ENCODE data around the gene VAV2.

Gene VAV2

DNA sequence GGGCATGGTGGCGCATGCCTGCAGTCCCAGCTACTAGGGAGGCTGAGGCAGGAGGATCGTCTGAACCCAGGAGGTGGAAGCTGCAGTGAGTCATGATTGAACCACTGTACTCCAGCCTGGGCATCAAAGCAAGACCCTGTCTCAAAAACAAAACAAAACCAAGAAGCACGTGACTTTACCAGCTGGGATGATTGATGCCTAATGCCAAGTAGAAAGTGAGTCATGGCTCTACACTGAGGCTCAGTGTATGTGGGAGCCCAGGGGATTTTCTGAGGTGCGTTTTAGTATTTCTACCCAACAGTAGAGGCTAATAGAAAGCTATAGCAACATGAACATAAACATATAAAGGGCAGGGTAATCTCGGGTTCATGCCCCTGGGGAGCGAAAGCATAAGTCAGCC, 19.3 kb upstream of the VAV2 start:
- Histone ChIP-seq H3K4me3 (ENCODE audit: control insufficient read depth in 1 of 7, extremely low read depth in 1 of 7, insufficient read depth in 4 of 7, low read depth in 2 of 7, low read length in 6 of 7) (no peak overlapping the region), H3K9me3 (ENCODE audit: control extremely low read depth in 1 of 5, control insufficient read depth in 4 of 5, insufficient read depth in 2 of 5, low read depth in 1 of 5, low read length in 4 of 5) (peaks cover 0 to 14% (median 5%) of the 10 kb centered on the region in 5 experiments), H3K27ac (ENCODE audit: insufficient read depth in 1 of 2, low read depth in 1 of 2, low read length in 2 of 2, poor library complexity in 1 of 2, severe bottlenecking in 2 of 2) (no peak overlapping the region), H3K27me3 (replicated peaks in 2 of 5; ENCODE audit: control insufficient read depth in 4 of 5, insufficient read depth in 5 of 5, low read length in 4 of 5) (no peaks in the 10 kb centered on the region), H3K36me3 (ENCODE audit: control insufficient read depth in 4 of 4, insufficient read depth in 4 of 4, low read length in 3 of 4) (no peaks in the 10 kb centered on the region), H3K4me1 (ENCODE audit: control extremely low read depth in 1 of 4, control insufficient read depth in 4 of 4, insufficient read depth in 4 of 4, low read length in 3 of 4) (peaks cover 0 to 38% (median 16%) of the 10 kb centered on the region in 4 experiments)
- ChIA-PET POLR2A (no interaction called here), CTCF (interaction anchor here (1.2 kb wide), 1 partner anchor 18 kb away, joined by 3 read pairs; no protein-coding TSS in a partner anchor)
- peak in 2 of 3 donors; percentile 58 to 60 for DNase-seq
- 85% methylated on average over 5 of the region's 6 CpGs for WGBS (ENCODE audit: insufficient coverage)

DNA sequence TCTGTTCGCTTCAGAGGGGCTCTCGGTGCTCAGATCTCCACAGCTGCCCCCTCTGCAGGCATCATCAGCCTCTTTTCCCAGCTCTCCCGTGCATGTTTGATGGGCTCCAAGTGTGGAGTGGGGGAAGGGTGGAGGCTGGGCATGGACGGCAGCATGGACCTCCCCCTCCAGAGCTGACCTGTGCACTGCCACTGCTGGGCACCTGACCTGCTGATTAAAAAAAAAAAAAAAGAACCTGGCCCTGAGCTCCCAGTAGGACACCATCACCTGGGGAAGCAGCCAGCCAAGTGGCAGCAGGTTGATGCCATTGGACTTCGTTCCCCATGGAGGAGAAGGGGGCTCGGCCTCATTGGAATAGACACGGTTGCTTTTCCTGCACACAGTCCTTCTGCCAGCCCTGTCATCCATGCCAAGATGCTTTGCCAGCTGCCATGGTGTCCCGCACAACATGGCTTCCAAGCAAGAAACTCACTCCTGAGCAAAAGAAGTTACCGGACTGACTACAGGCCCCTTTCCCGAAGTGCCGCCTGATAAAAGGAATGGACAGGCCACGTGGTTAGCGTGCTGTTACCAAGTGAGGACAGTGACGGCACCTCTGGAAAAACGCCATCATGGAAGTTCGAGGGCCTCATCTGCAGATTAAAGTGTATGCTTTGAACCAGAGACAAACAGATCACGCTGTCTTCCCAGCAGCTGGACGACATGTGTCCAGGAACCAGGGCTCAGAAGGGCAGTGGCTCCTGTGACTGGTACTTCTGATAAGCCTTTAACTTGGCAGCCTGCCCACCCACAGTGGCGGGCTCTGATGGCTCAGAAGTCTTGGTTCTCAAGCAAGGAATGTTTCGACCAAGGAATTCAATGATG, 18.4 kb upstream of the VAV2 start:
- CTCF ChIA-PET, result interaction anchor here (1.2 kb wide), 1 partner anchor 17 kb away, joined by 3 read pairs; no protein-coding TSS in a partner anchor
- peak overlapping the region in 1 of 7 experiments; percentile 26 for H3K4me3 ChIP-seq (ENCODE audit: control insufficient read depth in 1 of 7, extremely low read depth in 1 of 7, insufficient read depth in 4 of 7, low read depth in 2 of 7, low read length in 6 of 7)
- no peaks in the 10 kb centered on the region for H3K27me3 ChIP-seq (replicated peaks in 2 of 5; ENCODE audit: control insufficient read depth in 4 of 5, insufficient read depth in 5 of 5, low read length in 4 of 5)
- peaks cover 0 to 14% (median 5%) of the 10 kb centered on the region in 5 experiments for H3K9me3 ChIP-seq (ENCODE audit: control extremely low read depth in 1 of 5, control insufficient read depth in 4 of 5, insufficient read depth in 2 of 5, low read depth in 1 of 5, low read length in 4 of 5)
- no peak overlapping the region for H3K27ac ChIP-seq (ENCODE audit: insufficient read depth in 1 of 2, low read depth in 1 of 2, low read length in 2 of 2, poor library complexity in 1 of 2, severe bottlenecking in 2 of 2)
- H3K36me3 ChIP-seq (ENCODE audit: control insufficient read depth in 4 of 4, insufficient read depth in 4 of 4, low read length in 3 of 4), result no peaks in the 10 kb centered on the region
- peak; percentile 69 to 89 (median 89) for DNase-seq
- POLR2A ChIA-PET, result no interaction called here
- peaks cover 0 to 38% (median 16%) of the 10 kb centered on the region in 4 experiments for H3K4me1 ChIP-seq (ENCODE audit: control extremely low read depth in 1 of 4, control insufficient read depth in 4 of 4, insufficient read depth in 4 of 4, low read length in 3 of 4)
- 34% methylated on average over 16 of the region's 20 CpGs for WGBS (ENCODE audit: insufficient coverage)

GRCh38 chr9:134007571-134007970, 15.4 kb upstream of the VAV2 start:
- POLR2A ChIA-PET, result no interaction called here

GRCh38 chr9:134007150-134007549, 15.0 kb upstream of the VAV2 start:
- ChIA-PET CTCF (interaction anchor here (3.4 kb wide), 1 partner anchor 13 kb away, joined by 19 read pairs; no protein-coding TSS in a partner anchor), POLR2A (no interaction called here)
- H3K4me1 ChIP-seq (ENCODE audit: control extremely low read depth in 1 of 4, control insufficient read depth in 4 of 4, insufficient read depth in 4 of 4, low read length in 3 of 4), result peaks cover 0 to 38% (median 16%) of the 10 kb centered on the region in 4 experiments
- peaks cover 0 to 8% (median 4%) of the 10 kb centered on the region in 5 experiments for H3K9me3 ChIP-seq (ENCODE audit: control extremely low read depth in 1 of 5, control insufficient read depth in 4 of 5, insufficient read depth in 2 of 5, low read depth in 1 of 5, low read length in 4 of 5)
- WGBS (ENCODE audit: insufficient coverage), result 11% methylated on average over 2 of the region's 6 CpGs
- H3K27ac ChIP-seq (ENCODE audit: insufficient read depth in 1 of 2, low read depth in 1 of 2, low read length in 2 of 2, poor library complexity in 1 of 2, severe bottlenecking in 2 of 2), result no peak overlapping the region
- peak in 2 of 3 donors; percentile 31 to 46 for DNase-seq
- no peaks in the 10 kb centered on the region for H3K27me3 ChIP-seq (replicated peaks in 2 of 5; ENCODE audit: control insufficient read depth in 4 of 5, insufficient read depth in 5 of 5, low read length in 4 of 5)
- no peaks in the 10 kb centered on the region for H3K36me3 ChIP-seq (ENCODE audit: control insufficient read depth in 4 of 4, insufficient read depth in 4 of 4, low read length in 3 of 4)
- H3K4me3 ChIP-seq (ENCODE audit: control insufficient read depth in 1 of 7, extremely low read depth in 1 of 7, insufficient read depth in 4 of 7, low read depth in 2 of 7, low read length in 6 of 7), result no peak overlapping the region

More at GRCh38 chr9:134007571-134007970, 15.4 kb upstream of the VAV2 start:
- Histone ChIP-seq H3K27me3 (replicated peaks in 2 of 5; ENCODE audit: control insufficient read depth in 4 of 5, insufficient read depth in 5 of 5, low read length in 4 of 5) (no peaks in the 10 kb centered on the region), H3K4me3 (ENCODE audit: control insufficient read depth in 1 of 7, extremely low read depth in 1 of 7, insufficient read depth in 4 of 7, low read depth in 2 of 7, low read length in 6 of 7) (no peak overlapping the region), H3K36me3 (ENCODE audit: control insufficient read depth in 4 of 4, insufficient read depth in 4 of 4, low read length in 3 of 4) (no peaks in the 10 kb centered on the region), H3K4me1 (ENCODE audit: control extremely low read depth in 1 of 4, control insufficient read depth in 4 of 4, insufficient read depth in 4 of 4, low read length in 3 of 4) (peaks cover 0 to 38% (median 16%) of the 10 kb centered on the region in 4 experiments), H3K9me3 (ENCODE audit: control extremely low read depth in 1 of 5, control insufficient read depth in 4 of 5, insufficient read depth in 2 of 5, low read depth in 1 of 5, low read length in 4 of 5) (peaks cover 0 to 8% (median 4%) of the 10 kb centered on the region in 5 experiments), H3K27ac (ENCODE audit: insufficient read depth in 1 of 2, low read depth in 1 of 2, low read length in 2 of 2, poor library complexity in 1 of 2, severe bottlenecking in 2 of 2) (no peak overlapping the region)
- WGBS (ENCODE audit: insufficient coverage), result 90% methylated on average over 7 of the region's 9 CpGs
- CTCF ChIA-PET, result interaction anchor here (0.7 to 1.9 kb wide), 3 partner anchors 14 to 125 kb away, joined by 3 to 7 read pairs (median 4); no protein-coding TSS in a partner anchor
- no peak for DNase-seq

DNA sequence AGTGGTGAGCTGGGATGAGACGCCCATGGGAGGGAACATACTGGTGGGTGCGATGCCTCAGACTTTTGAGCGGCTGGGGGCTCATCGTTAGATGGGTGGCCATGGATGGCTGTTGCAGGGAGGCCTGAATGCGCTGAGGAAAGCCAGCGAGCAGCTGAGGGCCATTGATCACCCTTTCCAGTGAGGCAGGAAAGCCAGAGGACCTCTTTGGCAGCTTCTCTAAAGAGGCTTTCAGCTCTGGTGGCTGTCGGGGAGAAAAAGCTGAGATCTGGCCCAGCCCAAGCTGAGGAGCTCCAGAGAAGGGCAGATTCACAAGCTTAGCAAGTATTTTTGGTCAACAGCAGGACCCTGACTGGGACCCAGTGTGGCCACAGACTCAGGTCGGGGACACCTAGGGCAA, 13.3 kb upstream of the VAV2 start:
- Histone ChIP-seq H3K9me3 (ENCODE audit: control extremely low read depth in 1 of 5, control insufficient read depth in 4 of 5, insufficient read depth in 2 of 5, low read depth in 1 of 5, low read length in 4 of 5) (no peaks in the 10 kb centered on the region), H3K27ac (ENCODE audit: insufficient read depth in 1 of 2, low read depth in 1 of 2, low read length in 2 of 2, poor library complexity in 1 of 2, severe bottlenecking in 2 of 2) (no peak overlapping the region), H3K4me1 (ENCODE audit: control extremely low read depth in 1 of 4, control insufficient read depth in 4 of 4, insufficient read depth in 4 of 4, low read length in 3 of 4) (peaks cover 0 to 27% (median 12%) of the 10 kb centered on the region in 4 experiments), H3K36me3 (ENCODE audit: control insufficient read depth in 4 of 4, insufficient read depth in 4 of 4, low read length in 3 of 4) (no peaks in the 10 kb centered on the region), H3K4me3 (ENCODE audit: control insufficient read depth in 1 of 7, extremely low read depth in 1 of 7, insufficient read depth in 4 of 7, low read depth in 2 of 7, low read length in 6 of 7) (no peak overlapping the region), H3K27me3 (replicated peaks in 2 of 5; ENCODE audit: control insufficient read depth in 4 of 5, insufficient read depth in 5 of 5, low read length in 4 of 5) (no peaks in the 10 kb centered on the region)
- POLR2A ChIA-PET, result interaction anchor here (0.7 kb wide), 1 partner anchor 202 kb away, joined by 3 read pairs; no protein-coding TSS in a partner anchor
- WGBS (ENCODE audit: insufficient coverage), result 90% methylated on average over 8 of the region's 8 CpGs
- CTCF ChIA-PET, result interaction anchor here (2.2 to 3.4 kb wide), 2 partner anchors 11 to 223 kb away, joined by 7 to 19 read pairs; no protein-coding TSS in a partner anchor
- no peak for DNase-seq

- H3K27me3 ChIP-seq (replicated peaks in 2 of 5; ENCODE audit: control insufficient read depth in 4 of 5, insufficient read depth in 5 of 5, low read length in 4 of 5), result no peaks in the 10 kb centered on the region
- H3K27ac ChIP-seq (ENCODE audit: insufficient read depth in 1 of 2, low read depth in 1 of 2, low read length in 2 of 2, poor library complexity in 1 of 2, severe bottlenecking in 2 of 2), result no peak overlapping the region
- 88% methylated on average over 13 of the region's 14 CpGs for WGBS (ENCODE audit: insufficient coverage)
- ChIA-PET CTCF (interaction anchor here (2.2 to 3.4 kb wide), 2 partner anchors 10 to 223 kb away, joined by 7 to 19 read pairs; no protein-coding TSS in a partner anchor), POLR2A (interaction anchor here (0.7 kb wide), 1 partner anchor 202 kb away, joined by 3 read pairs; no protein-coding TSS in a partner anchor)
- DNase-seq, result no peak
- H3K4me3 ChIP-seq (ENCODE audit: control insufficient read depth in 1 of 7, extremely low read depth in 1 of 7, insufficient read depth in 4 of 7, low read depth in 2 of 7, low read length in 6 of 7), result no peak overlapping the region
- no peaks in the 10 kb centered on the region for H3K36me3 ChIP-seq (ENCODE audit: control insufficient read depth in 4 of 4, insufficient read depth in 4 of 4, low read length in 3 of 4)
- H3K9me3 ChIP-seq (ENCODE audit: control extremely low read depth in 1 of 5, control insufficient read depth in 4 of 5, insufficient read depth in 2 of 5, low read depth in 1 of 5, low read length in 4 of 5), result no peaks in the 10 kb centered on the region
- H3K4me1 ChIP-seq (ENCODE audit: control extremely low read depth in 1 of 4, control insufficient read depth in 4 of 4, insufficient read depth in 4 of 4, low read length in 3 of 4), result peaks cover 0 to 22% (median 10%) of the 10 kb centered on the region in 4 experiments
Measured at GRCh38 chr9:134004881-134005280, 12.8 kb upstream of the VAV2 start.

Data from common myeloid progenitor, CD34-positive (primary cell).